HUES6 (cell line): ENCODE measurements around the gene MRPL39.

ENCODE experiments used
- H3K27ac ChIP-seq: 2 replicates; pipeline ENCODE4 v1.7.0; 2013; ENCODE audit warnings: low read depth, mild to moderate bottlenecking, low read length, inconsistent platforms
- H3K27me3 ChIP-seq: 2 replicates; pipeline ENCODE4 v1.6.1; 2013; ENCODE audit warnings: low read length; ENCODE audit not compliant: control insufficient read depth, insufficient read depth
- H3K36me3 ChIP-seq: 2 replicates; pipeline ENCODE4 v1.6.1; 2013; ENCODE audit warnings: low read length; ENCODE audit not compliant: control insufficient read depth, insufficient read depth
- H3K4me1 ChIP-seq: 2 replicates; pipeline ENCODE4 v1.6.1; 2013; ENCODE audit warnings: low read length; ENCODE audit not compliant: control insufficient read depth, insufficient read depth
- H3K4me3 ChIP-seq: 2 replicates; pipeline ENCODE4 v1.5.1; 2013; ENCODE audit warnings: low read depth, low read length
- H3K9ac ChIP-seq: one replicate; pipeline ENCODE4 v1.6.1; 2013; ENCODE audit warnings: mild to moderate bottlenecking, low read length
- H3K9me3 ChIP-seq: 2 replicates; pipeline ENCODE4 v1.6.1; 2013; ENCODE audit warnings: low read depth, low read length; ENCODE audit not compliant: control insufficient read depth, insufficient read depth

Gene MRPL39

DNA sequence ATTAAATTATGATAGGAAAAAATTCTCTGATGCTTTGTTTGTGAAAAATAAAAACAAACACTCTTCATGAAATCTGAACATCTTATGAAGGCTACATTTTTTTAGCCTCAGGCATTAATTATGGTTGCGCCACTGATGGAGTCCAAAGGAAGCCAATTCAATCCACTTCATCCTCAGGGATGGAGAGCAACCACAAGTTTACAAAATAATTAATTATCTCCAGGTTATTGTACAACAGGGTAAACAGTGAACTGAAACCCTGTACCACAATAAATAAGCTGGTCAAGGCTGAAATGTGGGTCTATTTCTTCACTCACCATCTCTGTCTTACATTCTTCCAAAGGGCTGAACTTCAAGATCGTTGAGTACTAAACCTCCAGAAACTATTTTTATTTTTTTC lies 49.2 kb downstream of the MRPL39 start:
- H3K9ac ChIP-seq, result no peak overlapping the region
- 0 out of 2 replicates have a peak, but pooled peaks cover 4% of the 10 kb centered on the region for H3K4me1 ChIP-seq
- no peak overlapping the region for H3K4me3 ChIP-seq
- peaks cover 28% of the 10 kb centered on the region for H3K27me3 ChIP-seq
- H3K36me3 ChIP-seq, result no peaks in the 10 kb centered on the region
- no peak overlapping the region for H3K27ac ChIP-seq
- H3K9me3 ChIP-seq, result no peaks in the 10 kb centered on the region

DNA sequence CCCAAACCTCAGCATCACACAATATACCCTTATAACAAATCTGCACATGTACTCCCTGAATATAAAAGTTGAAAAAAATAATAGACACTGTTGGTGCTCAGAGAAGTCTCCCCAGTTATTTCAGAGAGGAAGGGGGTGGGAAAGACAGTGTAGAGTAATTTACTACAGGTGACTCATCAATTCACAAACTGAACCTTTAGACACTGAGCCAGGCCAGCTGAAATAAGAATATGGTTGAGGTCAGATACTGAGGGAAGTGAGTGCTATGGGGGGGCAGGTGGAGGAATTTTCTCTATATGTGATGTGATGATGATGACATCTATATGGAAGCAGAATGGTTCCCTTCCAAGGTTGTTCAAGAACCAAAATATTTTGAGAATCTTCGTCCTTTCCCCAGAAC lies 50.1 kb downstream of the MRPL39 start:
- Histone ChIP-seq H3K4me3 (no peak overlapping the region), H3K9me3 (no peaks in the 10 kb centered on the region), H3K27ac (no peak overlapping the region), H3K27me3 (peaks cover 19% of the 10 kb centered on the region), H3K4me1 (no peaks in the 10 kb centered on the region), H3K36me3 (no peaks in the 10 kb centered on the region), H3K9ac (no peak overlapping the region)

DNA sequence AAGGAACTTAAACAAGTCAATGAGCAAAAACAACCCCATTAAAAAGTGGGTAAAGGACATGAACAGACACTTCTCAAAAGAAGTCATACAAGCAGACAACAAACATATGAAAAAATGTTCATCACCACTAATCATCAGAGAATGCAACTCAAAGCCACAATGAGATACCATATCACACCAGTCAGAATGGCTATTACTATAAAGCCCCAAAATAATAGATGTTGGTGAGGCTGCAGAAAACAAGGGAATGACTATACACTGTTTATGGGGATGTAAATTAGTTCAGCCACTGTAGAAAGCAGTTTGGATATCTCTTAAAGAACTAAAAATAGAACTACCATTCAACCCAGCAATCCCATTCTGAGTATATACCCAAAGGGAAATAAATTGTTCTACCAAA lies 51.2 kb downstream of the MRPL39 start:
- Histone ChIP-seq H3K4me3 (no peak overlapping the region), H3K9ac (no peak overlapping the region), H3K9me3 (no peaks in the 10 kb centered on the region), H3K27ac (no peak overlapping the region), H3K4me1 (no peaks in the 10 kb centered on the region), H3K27me3 (peaks cover 8% of the 10 kb centered on the region), H3K36me3 (no peaks in the 10 kb centered on the region)

DNA sequence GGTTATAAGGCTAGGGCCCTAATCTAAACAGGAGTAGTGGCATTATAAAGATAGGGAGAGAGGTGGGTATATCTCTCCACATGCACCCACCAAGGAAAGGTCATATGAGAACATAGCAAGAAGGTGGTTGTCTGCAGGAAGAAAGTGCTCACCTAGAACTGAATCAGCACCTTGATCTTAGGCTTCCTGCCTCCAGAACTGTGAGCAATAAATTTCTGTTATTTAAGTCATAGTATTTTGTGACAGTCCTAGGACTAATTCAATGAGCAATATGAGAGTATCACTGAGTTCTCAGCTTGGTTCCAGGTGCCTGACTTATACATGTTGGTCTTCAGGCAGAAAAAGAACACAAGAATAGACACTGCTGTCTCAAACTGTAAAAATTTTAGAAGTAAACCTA lies 51.8 kb downstream of the MRPL39 start:
- H3K27ac ChIP-seq, result no peak overlapping the region
- peaks cover 2% of the 10 kb centered on the region for H3K27me3 ChIP-seq
- H3K9ac ChIP-seq, result no peak overlapping the region

DNA sequence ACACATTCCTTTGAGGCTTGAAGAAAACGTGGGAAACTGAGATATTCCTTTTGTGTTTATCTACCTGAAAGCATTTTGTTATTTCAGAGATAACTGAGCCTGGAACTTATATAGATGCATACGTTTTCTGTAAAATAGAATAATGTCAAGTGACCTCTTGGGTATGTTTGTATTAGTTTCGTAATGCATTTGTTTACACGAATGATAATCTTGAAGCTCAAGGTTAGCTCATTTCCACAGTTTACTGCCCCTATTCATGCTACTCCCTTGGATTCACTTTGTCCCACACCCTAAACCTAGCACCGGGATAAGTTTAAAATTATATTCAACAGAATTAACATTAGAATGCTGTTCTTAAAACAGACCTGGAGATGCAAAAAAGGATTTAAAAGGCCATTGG lies 54.4 kb downstream of the MRPL39 start:
- H3K9me3 ChIP-seq, result no peaks in the 10 kb centered on the region
- no peak overlapping the region for H3K9ac ChIP-seq
- H3K4me1 ChIP-seq, result no peaks in the 10 kb centered on the region
- H3K4me3 ChIP-seq, result no peak overlapping the region
- no peaks in the 10 kb centered on the region for H3K27me3 ChIP-seq
- H3K27ac ChIP-seq, result no peak overlapping the region
- no peaks in the 10 kb centered on the region for H3K36me3 ChIP-seq

More for the DNA sequence above, 51.8 kb downstream of the MRPL39 start:
- Histone ChIP-seq H3K9me3 (no peaks in the 10 kb centered on the region), H3K4me1 (no peaks in the 10 kb centered on the region), H3K4me3 (no peak overlapping the region), H3K36me3 (no peaks in the 10 kb centered on the region)

DNA sequence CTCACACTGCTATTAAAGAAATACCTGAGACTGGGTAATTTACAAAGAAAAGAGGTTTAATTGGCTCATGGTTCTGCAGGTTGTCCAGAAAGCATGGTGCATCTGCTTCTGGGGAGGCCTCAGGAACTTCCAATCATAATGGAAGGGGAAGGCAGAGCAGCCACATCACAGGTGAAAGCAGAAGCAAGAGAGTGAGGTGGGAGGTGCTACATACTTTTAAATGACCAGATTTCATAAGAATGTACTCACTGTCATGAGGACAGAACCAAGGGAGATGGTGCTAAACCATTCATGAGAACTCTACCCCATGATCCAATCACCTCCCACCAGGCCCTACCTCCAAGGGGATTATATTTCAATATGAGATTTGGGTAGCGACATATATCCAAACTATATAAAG lies 55.7 kb downstream of the MRPL39 start:
- Histone ChIP-seq H3K27ac (no peak overlapping the region), H3K4me1 (no peaks in the 10 kb centered on the region), H3K9ac (no peak overlapping the region), H3K27me3 (no peaks in the 10 kb centered on the region), H3K36me3 (no peaks in the 10 kb centered on the region), H3K4me3 (no peak overlapping the region), H3K9me3 (no peaks in the 10 kb centered on the region)

DNA sequence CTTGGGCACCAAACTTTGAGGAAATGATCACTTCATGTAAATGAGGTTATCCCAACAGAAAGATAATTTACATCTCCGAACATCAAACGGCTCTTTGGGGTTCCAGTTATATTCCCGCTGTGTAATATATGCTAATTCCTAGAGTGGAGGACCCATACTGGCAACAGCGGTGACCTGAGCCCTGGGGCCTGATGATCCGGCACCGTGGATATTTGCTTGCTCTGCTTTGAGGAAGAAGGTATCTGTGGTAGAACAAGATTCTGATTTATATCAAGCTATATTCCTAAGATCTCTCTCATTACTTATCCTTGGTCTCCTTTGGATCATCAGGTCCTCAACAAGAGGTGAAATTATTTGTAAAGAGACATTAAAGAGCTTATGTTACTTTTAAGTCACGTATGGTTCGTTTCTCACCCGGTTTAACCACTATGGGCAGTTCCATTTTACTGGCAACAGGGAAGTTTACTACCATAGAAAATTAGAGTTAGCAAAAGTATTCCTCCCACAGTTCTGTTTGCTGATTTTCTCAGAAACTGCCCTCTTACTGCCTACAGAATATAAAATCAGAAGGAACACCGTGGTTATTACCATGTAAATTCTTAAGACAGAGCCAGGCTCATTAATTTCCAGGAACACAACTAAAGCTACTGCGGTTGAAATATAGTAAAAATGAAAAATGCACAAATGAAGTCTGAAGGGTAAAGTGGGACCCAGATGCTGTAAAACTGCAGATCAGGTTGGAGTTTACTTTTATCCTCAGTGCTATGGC lies 56.7 kb downstream of the MRPL39 start:
- no peak overlapping the region for H3K9ac ChIP-seq
- H3K4me1 ChIP-seq, result no peaks in the 10 kb centered on the region
- H3K4me3 ChIP-seq, result no peak overlapping the region
- no peaks in the 10 kb centered on the region for H3K27me3 ChIP-seq
- no peaks in the 10 kb centered on the region for H3K36me3 ChIP-seq
- 0 out of 2 replicates have a peak, but pooled peaks cover 4% of the 10 kb centered on the region for H3K9me3 ChIP-seq
- H3K27ac ChIP-seq, result no peak overlapping the region

DNA sequence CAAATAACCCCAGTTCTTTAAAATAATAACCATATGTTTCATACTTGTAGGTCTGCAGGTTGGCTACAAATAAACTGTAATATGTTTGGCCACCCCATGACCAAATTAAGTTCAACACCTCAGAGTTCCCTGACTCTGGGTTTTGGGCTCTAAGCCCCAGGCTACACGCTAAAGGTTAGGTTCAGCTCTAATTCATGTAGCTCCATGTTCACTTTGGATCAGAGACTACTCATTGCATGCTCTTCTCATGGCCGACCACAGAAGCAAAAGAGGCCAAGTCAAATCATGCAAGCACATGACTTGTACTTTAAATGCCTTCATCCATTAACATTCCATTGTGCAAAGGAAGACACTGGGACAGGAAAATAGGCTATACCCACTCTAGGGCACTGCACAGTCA lies 66.2 kb downstream of the MRPL39 start:
- H3K27me3 ChIP-seq, result no peaks in the 10 kb centered on the region
- no peaks in the 10 kb centered on the region for H3K4me1 ChIP-seq
- H3K36me3 ChIP-seq, result no peaks in the 10 kb centered on the region
- H3K9ac ChIP-seq, result no peak overlapping the region
- no peak overlapping the region for H3K4me3 ChIP-seq
- 0 out of 2 replicates have a peak, but pooled peaks cover 8% of the 10 kb centered on the region for H3K9me3 ChIP-seq
- no peak overlapping the region for H3K27ac ChIP-seq

DNA sequence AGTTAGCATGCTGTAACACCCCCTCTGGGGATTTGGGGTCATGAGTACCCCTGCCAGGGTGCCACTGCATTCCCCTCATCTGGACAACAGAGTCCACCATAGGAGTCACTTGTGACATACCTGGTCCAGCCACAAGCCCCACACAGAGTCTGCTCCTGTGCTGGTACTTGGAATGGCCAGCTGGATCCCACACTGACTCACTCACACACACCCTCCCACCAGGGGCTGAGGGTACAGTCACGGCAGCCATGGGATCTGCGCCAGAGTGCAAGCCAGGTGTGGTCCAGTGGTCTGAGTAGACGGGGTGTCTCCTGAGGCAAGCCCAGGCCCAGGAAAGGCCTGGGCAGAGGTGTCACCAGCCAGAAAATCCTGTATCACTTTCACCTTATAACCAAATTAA lies 67.7 kb downstream of the MRPL39 start:
- Histone ChIP-seq H3K9me3 (0 out of 2 replicates have a peak, but pooled peaks cover 4% of the 10 kb centered on the region), H3K9ac (no peak overlapping the region), H3K4me1 (no peaks in the 10 kb centered on the region), H3K36me3 (no peaks in the 10 kb centered on the region), H3K27ac (no peak overlapping the region), H3K4me3 (no peak overlapping the region), H3K27me3 (no peaks in the 10 kb centered on the region)

DNA sequence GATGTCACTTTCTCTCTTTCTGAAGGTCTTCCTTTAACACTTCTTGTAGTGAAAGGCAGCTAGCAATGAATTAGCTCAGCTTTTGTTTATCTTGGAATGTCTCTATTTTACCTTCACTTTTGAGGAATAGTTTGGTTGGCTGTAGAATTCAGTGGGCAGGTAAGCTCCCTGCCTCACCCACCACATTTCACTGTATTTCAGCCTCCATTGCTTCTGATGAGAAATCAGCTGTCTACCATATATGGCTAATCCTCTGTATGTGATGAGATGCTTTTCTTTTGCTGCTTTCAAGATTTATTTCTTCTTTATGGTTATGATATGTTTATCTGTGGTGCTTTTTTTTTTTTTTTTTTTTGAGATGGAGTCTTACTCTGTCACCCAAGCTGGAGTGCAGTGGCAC lies 70.1 kb downstream of the MRPL39 start:
- Histone ChIP-seq H3K27ac (no peak overlapping the region), H3K9me3 (no peaks in the 10 kb centered on the region), H3K36me3 (no peaks in the 10 kb centered on the region), H3K4me3 (no peak overlapping the region), H3K4me1 (no peaks in the 10 kb centered on the region), H3K9ac (no peak overlapping the region), H3K27me3 (no peaks in the 10 kb centered on the region)

DNA sequence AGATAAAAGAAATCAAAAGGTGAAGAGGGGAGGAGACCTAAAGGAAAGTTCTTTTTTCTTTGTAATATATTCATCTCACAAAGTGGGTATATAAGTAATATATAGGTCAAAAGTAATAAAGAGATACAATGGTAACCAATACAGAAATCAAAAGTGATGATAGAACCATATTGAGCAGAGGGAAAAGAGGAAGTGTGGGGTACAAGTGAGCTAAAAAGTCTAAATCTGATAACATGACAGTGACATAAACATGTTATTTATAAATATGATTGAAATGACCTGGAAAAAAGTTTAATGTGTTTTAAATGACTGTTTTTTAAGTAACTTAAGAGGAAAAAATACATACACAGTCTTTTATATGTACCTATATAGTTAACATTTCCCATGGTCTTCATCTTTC lies 70.5 kb downstream of the MRPL39 start:
- Histone ChIP-seq H3K27ac (no peak overlapping the region), H3K27me3 (no peaks in the 10 kb centered on the region), H3K4me3 (no peak overlapping the region), H3K9ac (no peak overlapping the region), H3K36me3 (no peaks in the 10 kb centered on the region), H3K4me1 (no peaks in the 10 kb centered on the region), H3K9me3 (no peaks in the 10 kb centered on the region)
